Keratinocyte (primary cell): ENCODE results near the gene AGAP5.

ENCODE experiments used
- CTCF ChIP-seq, 3 experiments: IDR thresholded peaks in 1 of 3; conservative IDR thresholded peaks in 1 of 3; optimal IDR thresholded peaks in 1 of 3; 2 replicates in 2 of 3; 3 replicates in 1 of 3; pipeline versions ENCODE3 to v1.5.1; 2011; ENCODE audit warnings: low read length in 3 of 3, mild to moderate bottlenecking in 3 of 3, moderate library complexity in 2 of 3, control low read depth in 1 of 3, inconsistent platforms in 1 of 3; ENCODE audit not compliant: insufficient read depth in 2 of 3; ENCODE audit errors: extremely low read depth in 1 of 3
- EZH2 ChIP-seq: IDR thresholded peaks from one replicate; pipeline ENCODE4 v1.6.1; 2012; ENCODE audit warnings: inconsistent platforms, mild to moderate bottlenecking, low read length, moderate library complexity

- TF ChIP-seq CTCF (optimal IDR thresholded peaks at IDR 0.05 in 1 of 3, IDR thresholded peaks at IDR 0.05 in 1 of 3, conservative IDR thresholded peaks at IDR 0.05 in 1 of 3; ENCODE audit: extremely low read depth in 1 of 3, insufficient read depth in 2 of 3, low read length in 3 of 3) (no peak), EZH2 (no peak)
Measured at GRCh38 chr10:73716251-73716650, 18.3 kb upstream of the AGAP5 start.
